NCI-H2171 treated with DMSO at 0.1 percent for 48 hours (cell line): ENCODE data around the gene NKAIN2.
"Not testable (repeated sequence)": the region's sequence is repeated elsewhere in the genome, so short reads cannot be mapped to it uniquely, and the experiment has no call there.

Source experiments
- DNase-seq: peaks from one replicate; lab custom pipeline; 2025; lab: John Stamatoyannopoulos, UW

The NKAIN2 gene

DNA sequence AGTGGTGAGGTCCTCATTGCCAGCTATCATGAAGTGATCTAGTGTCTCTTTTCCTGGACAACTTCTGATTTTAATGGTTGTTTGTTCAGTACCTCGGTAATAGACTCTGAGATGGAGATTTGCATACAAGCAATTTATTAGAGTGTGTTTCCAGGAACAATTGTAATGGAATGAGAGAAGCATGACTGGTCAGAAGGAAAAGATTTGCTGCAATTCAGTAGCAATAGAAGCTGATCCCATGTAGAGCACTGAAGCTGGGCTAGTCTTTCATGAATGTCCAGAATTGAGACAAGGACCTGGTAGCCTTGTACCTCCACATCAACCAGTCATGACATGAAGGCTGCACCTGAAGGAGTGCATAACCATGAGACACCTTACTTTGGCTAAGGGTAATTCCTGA, 526.5 kb downstream of the NKAIN2 start:
- no peak for DNase-seq

DNA sequence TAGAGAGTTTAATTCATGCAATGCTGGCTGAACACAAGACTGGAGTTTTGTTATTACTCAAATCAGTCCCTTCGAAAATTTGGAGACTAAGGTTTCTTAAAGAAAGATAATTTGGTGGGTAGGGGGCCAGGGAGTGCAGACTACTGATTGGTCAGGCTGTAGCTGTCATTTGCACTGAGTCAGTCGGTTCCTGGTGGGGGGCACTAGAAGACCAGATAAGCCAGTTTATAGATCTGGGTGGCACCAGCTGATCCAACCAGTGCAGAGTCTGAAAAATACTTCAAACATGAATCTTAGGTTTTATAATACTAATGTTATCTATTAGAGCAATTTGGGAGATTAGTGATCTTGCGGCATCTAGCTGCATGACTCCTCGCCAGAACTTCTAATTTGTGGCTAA, 530.7 kb downstream of the NKAIN2 start:
- no peak for DNase-seq

DNA sequence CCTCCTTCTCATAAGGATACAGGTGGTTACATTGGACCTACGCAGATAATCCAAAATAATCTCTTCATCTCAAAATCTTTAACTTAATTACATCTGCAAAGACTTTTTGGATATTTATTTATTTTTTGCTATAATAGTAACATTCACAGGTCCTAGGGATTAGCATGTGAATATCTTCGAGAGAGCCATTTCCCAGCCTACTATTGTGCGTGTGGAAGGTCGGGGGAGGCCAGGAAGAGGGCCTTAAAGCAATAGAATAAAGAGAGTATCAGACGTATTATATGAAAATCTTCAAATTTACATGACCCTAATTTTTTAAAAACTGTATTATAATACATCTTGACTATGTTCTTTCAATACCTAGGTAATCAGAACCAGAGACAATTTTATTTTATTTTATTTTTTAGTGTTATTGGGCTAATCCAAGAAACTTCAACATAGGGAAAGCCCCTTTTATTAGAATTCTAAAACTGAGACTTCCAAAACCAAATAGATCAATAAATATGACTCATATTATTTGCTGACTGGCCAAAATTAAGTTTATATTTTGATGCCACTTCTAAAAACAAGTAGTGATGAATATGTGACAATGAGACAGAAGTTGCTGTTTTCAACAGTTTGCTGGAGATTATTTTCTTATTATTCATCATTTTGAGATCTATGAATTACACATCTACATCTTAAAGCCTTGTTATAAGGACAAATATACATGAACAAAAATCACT, 536.1 kb downstream of the NKAIN2 start:
- DNase-seq: no peak

DNA sequence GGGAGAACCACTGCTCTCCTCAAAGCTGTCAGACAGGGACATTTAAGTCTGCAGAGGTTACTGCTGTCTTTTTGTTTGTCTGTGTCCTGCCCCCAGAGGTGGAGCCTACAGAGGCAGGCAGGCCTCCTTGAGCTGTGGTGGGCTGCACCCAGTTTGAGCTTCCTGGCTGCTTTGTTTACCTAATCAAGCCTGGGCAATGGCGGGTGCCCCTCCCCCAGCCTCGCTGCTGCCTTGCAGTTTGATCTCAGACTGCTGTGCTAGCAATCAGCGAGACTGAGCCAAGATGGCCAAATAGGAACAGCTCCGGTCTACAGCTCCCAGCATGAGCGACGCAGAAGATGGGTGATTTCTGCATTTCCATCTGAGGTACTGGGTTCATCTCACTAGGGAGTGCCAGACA, 544.7 kb downstream of the NKAIN2 start:
- not testable (repeated sequence) for DNase-seq

DNA sequence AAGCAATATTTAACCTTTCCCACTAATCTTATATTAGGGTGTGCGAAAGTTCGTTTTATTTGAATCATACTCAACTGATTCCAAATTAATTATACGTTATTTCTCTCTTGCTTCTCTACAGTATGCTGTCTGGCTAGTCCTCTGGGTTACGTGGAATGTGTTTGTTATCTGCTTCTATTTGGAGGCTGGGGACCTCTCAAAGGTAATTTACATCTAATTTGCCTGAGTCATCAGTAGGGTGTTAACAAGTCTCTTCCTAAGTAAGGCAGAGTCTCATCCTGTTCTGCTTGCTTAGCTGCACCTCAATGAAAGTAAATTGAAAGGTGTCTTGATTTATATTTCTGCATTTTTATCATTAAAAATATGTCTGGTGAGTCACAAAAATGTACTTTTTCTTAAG, 551.5 kb downstream of the NKAIN2 start:
- peak; percentile 14 for DNase-seq

DNA sequence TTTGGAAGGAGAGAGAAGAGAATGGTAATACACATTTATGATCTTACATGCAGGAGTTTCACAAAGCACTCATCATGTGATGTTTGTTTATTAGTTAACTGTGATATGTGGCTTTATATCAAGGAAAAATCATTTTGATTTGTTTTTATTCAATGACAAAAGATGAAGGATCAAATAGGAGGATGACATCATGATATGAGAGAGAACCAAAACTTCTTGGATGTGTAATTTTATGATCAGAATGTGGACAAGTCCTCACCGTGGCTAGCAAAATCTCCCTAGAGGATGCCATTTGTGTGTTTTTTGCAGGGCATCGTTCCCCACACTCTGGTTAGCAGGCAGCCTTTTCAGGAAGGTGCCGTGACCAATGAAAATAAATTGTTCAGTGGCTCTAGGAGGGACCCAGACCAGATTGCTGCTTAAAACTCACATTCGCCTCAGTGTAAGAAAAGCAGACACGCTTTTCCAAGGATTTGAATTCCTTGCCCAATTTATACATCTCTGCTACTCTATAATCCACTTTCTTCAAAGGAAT, 552.7 kb downstream of the NKAIN2 start:
- peak; percentile 61 for DNase-seq

DNA sequence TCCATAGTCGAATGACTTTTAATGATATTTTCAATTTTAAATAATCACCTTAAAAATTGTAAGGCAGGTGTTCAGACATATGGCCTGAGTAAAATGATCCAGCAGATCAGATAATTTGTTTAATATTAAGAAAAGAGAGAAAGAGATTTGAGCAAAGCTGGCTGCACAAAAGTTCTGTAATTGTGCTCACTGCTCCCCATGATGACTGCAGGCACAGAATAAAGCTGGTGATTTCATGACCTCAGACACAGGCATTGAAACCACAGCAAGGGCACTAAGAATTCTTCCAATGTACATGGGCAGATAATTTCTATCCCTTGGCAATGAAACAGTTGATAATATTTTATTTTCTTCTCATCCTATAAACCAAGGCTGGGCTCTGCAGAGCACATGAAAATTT, 553.1 kb downstream of the NKAIN2 start:
- DNase-seq: peak; percentile 61

DNA sequence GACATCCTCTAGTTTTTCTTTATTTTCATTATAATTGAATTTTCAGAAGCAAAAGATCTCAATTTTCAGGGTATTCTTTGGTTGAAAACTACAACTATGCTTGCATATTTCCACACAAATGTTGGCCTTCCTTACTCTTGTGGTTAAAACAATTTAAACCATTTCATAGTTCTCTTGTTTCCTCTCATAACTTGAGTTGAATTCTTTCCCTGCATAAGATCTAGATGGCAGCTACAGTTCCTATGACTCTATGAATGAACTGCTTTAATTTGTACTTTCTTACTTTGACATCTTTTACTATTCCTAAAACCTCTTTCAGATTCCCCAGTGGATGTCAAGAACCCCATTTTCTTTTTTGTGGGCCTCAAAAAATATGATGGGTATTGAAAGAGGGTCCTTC, 564.5 kb downstream of the NKAIN2 start:
- no peak for DNase-seq

DNA sequence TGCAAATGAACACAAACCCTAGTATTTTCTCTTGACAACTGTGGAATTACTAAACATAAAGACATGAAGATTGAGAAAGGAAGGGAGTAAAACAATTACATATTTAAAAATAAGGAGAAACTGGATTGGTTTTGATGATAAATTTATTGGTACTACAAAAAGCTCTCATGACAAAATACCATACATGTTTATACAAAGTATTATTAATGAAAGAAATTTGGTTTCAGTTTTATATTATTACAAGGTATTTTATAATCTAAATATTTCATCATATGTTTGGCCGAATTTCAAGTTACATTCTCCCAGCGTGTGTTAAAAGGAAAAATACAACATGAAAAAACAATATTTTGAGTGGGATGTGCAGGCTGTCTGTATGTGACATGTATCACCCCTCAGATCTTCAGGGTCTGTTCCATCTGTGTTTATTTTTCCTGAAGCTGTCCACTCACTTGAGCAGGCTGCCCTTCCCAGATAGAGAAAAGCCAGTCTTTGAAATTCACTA, 568.4 kb downstream of the NKAIN2 start:
- DNase-seq: no peak

DNA sequence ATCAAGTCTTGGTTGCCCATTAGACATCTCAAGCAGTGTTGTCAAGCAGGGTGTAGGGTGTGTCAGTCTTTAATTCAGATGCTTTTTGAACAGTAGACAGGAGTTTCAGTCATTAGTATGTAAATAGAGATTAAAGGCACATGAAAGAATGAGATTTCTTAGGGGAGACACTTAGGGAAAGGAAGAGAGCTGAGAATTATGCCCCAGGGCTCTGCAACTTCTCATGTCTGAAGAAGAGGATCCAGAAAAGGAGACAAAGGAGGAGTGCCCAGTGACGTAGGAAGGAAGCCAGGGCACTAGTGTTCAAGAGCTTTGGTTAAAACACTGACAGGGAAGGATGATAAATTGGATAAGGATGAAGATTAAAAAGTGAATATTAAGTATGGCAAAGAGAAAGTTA, 569.7 kb downstream of the NKAIN2 start:
- no peak for DNase-seq

DNA sequence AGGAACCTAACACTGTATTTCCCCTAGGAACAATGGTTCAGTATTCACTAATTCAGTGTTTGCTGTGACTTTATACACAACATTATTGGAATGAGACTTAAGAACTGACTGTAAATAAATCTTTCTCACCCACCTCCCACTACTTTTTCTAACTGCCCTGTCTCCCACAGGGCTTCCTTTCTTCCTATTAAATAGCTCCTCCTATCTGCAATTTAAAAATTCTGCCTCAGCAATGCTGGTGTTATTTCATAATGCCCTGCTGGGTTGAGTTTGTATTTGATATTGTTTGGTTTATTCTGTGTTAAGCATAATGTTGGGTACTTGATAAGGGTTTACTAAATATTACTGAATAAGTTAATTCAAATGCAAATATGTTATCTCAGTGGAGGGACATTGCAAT, 585.5 kb downstream of the NKAIN2 start:
- DNase-seq: peak; percentile 32

DNA sequence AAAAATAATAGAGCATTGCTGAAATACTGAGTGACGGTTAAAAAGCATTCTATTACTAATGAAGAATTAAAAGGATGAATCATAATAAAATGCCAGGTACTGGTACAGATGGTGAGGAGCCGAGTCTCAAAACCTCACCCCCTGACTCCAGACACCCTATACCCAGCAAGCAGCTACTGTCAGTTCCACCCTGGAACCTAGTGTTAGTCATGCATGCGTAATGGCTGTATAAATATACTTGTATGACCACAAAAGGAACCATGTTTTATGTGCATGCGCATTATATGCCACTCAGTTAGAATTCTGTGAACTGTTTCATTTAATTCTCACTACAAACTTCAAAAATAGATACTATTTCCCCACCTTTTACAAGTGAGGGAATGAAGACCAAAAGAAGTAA, 589.9 kb downstream of the NKAIN2 start:
- DNase-seq: peak; percentile 16

DNA sequence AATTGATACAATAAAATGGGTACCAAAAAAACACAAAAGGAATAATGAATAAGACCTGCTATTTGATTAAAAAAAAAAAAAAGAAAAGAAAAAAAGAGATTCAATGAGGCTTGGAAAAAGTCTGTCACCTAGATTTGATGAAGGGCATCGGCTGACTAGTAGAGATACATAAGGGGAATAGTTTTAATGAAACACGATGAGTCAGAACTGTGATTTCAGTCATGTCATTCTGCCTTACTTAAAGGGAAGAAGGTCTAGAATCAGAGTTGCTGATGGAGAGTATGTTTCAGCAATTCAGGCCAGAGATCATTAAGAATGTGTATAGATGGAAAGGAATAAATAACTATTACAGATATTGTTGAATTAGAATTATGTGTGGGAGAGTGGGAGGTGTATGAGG, 592.7 kb downstream of the NKAIN2 start:
- DNase-seq: no peak

DNA sequence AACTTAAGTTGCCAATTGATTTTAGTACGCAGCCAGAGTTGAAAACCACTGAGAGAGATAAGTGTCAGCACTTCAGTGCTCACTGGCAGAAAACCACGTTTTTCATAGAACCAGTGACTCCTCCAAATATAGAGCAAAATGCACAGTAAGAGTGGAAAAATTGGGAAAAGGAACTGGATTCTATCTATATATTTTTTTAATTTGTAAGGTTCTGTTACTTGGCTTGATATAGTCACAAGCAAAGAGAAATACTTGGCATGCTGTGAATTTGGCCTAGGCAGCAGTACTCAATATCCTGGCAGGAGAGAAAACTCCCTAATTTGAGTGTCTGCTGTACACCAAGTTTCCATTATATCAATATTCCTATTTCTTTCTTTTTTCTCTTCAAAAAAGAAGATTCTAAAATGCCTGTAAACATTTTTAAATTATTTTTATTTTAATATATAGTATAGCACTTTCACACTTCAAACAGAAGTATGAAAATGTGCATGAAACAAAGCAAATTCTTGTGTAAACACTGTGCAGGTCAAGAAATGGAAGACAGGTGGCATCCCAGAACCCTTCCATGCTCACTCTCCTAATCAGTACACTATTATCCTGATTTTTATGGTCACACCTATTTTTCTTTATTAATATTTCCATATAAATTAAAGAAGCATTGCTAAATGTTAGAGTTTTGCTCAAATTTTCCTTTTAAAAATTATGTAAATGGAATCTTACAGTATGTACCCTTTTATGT, 596.8 kb downstream of the NKAIN2 start:
- DNase-seq: peak; percentile 8

DNA sequence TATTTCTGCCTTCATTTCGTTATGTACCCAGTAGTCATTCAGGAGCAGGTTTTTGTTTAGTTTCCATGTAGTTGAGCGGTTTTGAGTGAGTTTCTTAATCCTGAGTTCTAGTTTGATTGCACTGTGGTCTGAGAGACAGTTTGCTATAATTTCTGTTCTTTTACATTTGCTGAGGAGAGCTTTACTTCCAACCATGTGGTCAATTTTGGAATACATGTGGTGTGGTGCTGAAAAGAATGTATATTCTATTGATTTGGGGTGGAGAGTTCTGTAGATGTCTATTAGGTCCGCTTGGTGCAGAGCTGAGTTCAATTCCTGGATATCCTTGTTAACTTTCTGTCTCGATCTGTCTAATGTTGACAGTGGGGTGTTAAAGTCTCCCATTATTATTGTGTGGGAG, 606.8 kb downstream of the NKAIN2 start:
- DNase-seq: not testable (repeated sequence)

DNA sequence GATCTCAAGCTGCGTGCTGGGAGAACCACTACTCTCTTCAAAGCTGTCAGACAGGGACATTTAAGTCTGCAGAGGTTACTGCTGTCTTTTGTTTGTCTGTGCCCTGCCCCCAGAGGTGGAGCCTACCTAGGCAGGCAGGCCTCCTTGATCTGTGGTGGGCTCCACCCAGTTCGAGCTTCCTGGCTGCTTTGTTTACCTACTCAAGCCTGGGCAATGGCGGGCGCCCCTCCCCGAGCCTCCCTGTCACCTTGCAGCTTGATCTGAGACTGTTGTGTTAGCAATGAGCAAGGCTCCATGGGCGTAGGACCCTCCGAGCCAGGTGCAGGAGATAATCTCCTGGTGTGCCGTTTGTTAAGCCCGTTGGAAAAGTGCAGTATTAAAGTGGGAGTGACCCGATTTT, 609.0 kb downstream of the NKAIN2 start:
- DNase-seq: not testable (repeated sequence)

DNA sequence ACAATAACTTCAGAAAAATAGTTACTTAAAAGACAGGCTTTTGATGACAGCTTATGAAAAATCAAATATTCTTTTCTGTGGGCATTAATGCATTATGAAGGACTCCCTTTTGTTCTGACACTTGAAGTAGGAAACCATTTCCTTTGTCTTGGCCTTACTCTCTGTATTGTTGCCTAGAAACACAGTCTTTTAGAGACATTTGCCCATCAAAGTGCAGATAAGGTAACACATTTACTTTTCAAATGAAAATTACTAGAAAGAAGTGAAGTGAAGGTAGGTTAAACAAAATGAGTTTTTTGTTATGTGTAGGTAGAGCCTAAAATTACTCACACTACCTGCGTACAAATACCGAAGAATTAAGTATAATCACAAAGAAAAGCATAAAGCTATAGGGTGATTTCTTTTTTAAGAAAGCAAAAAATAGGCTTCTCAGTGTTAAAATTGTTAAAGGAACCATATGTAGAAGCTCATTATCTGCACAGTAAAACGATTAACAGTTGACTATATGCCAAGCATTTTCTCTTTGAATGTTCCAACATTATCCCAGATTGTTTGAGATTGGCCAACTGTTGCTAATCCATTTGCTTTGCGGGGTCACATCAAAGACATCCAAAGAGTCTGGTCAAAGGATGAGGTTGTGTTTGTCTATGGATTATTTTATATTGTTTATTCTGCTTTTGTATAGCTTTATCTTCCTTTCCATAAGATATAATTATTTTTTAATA, 616.6 kb downstream of the NKAIN2 start:
- DNase-seq: no peak

DNA sequence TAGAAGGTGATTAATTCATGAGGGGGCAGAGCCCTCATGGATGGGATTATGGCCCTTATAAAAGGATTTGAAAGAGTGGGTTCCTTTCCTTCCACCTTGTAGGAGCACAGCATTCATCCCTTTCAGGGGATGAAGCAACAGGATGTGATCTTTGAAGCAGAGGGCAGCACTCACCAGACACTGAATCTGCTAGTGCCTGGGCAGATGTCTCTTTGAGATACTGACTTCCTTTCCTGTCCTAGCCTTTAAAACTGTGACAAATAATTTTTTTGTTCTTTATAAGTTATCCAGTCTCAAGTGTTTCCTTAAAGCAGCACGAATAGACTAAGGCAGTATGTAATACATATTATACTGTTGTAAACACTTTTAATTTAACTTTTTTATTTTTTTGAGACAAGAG, 620.0 kb downstream of the NKAIN2 start:
- no peak for DNase-seq

DNA sequence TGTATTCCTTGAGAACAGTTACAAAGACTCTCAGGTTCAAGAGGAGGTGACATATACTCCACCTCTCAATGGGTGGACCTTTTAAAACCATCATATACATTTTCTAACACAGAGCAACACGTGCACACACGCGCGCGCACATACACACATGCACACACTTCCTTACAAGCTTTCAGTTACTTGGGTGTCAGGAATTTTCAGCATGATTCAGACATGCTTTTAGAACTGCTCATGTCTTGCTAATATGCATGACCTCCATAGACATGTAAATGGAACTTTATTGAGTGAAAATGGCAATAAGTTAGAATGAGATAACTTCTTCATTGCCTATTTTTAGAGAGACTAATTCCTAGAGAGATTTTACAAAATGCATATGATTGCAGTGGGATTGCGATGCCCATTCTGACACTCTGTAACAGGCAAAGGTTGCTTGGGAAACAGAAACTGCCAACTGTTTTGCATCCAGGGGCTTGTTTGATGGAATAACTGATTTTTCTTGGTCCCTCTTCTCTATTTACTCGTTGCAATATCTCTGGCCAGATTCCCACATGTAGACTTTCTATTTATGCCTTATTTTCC, 627.2 kb downstream of the NKAIN2 start:
- no peak for DNase-seq

DNA sequence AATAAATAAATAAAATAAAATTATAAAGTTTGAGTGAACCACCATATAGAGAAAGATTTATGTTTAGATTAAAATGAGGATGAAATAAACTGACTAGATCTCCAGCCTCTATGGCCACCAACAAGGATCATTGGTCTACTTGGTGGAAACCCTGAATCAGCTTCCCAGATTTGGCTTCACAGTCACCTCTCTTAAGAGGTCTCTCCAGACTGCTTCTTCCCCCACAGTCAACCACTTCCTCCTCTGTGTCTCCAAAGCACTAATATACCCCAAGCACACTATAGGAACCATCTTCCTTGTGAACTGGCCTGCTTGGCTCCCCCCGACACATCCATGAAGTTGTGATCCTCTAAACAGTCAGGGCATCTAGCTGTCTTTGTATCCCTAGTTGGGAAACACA, 629.0 kb downstream of the NKAIN2 start:
- no peak for DNase-seq

DNA sequence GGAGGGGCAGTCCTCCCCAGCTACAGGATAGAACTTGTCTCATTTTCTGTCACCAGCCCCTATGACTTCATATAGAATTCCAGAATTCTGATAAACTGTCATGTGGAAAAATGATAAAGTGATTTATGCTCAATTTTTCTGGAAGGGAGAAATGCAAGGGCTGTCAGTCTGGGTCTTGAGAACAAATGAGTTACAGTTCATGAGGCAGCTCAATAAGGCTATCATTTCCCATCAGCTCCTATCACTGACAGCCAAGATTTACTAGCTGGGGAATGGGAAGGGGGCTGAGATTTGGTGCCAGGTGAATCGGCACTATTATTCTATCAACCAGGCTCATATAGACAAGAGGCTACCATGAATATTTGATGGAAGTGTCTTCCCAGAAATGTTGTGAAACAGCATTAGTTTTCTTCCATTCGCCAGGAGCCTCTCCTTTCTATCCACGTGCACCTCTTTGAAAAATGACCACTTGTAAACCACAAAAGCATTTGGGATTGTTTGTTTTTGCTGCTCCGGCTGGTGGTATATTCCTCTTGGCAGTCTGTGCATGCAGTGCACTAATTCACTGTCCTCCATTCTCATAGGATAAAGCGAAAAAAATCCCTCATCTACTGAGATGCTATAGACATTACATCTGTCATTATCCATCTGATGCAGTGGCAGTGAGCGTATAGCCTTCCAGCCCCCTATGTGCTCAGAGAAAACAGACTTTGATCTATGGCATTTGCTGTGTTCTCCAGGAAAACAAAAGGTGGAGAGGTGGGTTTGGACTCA, 629.9 kb downstream of the NKAIN2 start:
- peak; percentile 60 for DNase-seq
